ENCODE results near the gene ENGASE.

DNA sequence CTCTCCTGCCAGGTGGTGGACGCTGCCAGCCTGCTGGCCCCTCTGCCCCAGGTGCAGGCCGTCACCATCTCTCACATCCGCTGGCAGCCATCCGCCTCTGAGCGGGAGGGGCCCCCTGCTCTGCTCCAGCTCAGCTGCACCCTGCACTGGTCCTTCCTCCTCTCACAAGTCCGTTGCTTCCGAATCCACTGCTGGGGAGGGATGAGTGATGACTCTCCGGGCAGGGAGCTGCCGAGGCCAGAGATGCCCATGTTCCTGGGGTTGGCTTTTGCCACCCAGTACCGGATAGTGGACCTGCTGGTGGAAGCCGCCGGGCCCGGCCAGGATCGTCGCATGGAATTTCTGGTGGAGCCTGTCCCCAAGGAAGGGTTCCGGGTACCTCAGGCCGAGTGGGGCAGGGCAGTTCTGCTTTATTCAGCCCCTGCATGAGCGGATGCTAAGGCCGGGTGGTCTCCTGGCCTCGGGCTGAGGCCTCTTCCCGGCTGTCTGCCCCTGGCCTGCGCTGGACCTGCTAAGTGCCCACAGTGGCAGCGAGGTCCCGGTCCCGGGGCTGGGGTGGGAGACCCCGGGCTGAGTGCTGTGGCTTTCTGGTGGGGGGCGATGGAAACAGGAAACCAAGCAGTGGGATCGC lies 11.4 kb downstream of the ENGASE start:
- TF ChIP-seq POLR2AphosphoS5 (IDR thresholded peaks at IDR 0.05) = no peak
- no peak for TF ChIP-seq EP300 (IDR thresholded peaks at IDR 0.05)

All from stomach (tissue), 4 donors.